ENCODE data around the gene CABCOCO1.

DNA sequence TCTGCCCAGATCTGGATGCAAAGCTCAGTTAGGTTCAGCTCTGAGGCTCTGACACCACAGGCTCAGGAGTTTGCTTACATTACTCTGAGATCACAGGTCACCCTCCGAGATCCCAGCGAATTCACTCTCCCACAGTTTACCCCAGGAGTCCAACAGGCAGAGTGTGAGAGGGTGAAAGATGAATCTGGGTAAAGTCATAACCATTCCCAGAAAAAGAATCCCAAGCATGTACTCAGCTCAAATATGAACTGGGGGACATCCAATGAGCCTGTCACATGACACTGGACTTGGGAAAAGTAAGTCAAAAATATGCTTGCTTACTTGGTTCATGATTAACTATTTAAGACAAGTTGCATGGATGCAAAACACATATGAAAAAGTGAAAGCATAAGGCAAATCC, 128.5 kb downstream of the CABCOCO1 start:
- TF ChIP-seq POLR2AphosphoS5 (IDR thresholded peaks at IDR 0.05; ENCODE audit: low read depth, low read length) (no peak), EZH2 (IDR thresholded peaks at IDR 0.05) (no peak), POLR2A (IDR thresholded peaks at IDR 0.05; ENCODE audit: borderline replicate concordance, extremely low read depth, insufficient read depth, insufficient read length) (no peak)
- TF ChIP-seq, protein P1, sequence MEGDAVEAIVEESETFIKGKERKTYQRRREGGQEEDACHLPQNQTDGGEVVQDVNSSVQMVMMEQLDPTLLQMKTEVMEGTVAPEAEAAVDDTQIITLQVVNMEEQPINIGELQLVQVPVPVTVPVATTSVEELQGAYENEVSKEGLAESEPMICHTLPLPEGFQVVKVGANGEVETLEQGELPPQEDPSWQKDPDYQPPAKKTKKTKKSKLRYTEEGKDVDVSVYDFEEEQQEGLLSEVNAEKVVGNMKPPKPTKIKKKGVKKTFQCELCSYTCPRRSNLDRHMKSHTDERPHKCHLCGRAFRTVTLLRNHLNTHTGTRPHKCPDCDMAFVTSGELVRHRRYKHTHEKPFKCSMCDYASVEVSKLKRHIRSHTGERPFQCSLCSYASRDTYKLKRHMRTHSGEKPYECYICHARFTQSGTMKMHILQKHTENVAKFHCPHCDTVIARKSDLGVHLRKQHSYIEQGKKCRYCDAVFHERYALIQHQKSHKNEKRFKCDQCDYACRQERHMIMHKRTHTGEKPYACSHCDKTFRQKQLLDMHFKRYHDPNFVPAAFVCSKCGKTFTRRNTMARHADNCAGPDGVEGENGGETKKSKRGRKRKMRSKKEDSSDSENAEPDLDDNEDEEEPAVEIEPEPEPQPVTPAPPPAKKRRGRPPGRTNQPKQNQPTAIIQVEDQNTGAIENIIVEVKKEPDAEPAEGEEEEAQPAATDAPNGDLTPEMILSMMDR (IDR thresholded peaks at IDR 0.05 in 2 of 3, conservative IDR thresholded peaks at IDR 0.05 in 1 of 3; ENCODE audit: borderline replicate concordance in 1 of 3, insufficient read depth in 1 of 3, low read depth in 2 of 3, low read length in 2 of 3) = no peak
- TF ChIP-seq, protein P2, sequence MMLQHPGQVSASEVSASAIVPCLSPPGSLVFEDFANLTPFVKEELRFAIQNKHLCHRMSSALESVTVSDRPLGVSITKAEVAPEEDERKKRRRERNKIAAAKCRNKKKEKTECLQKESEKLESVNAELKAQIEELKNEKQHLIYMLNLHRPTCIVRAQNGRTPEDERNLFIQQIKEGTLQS (IDR thresholded peaks at IDR 0.05) = no peak

Measured in HCT116 (cell line).